Activated CD8-positive, alpha-beta T cell treated with anti-CD3 and anti-CD28 coated beads for 36 hours (primary cell): ENCODE results near the gene KCNJ4. TPM values are rescaled to one million over a fixed set of nuclear protein-coding genes. Genes with fewer than 3 reads are reported as not detected.
A peak's percentile ranks its signal among the peaks of the same experiment; 100 is the strongest.

Experiments
- ATAC-seq: fragments of 200-7000 bp; cut with Tn5 transposase; one replicate; pipeline ENCODE4 v1.10.0; 2021; ENCODE audit warnings: mild to moderate bottlenecking, moderate library complexity
- CTCF ChIA-PET: fragments of 350-600 bp; sonication (Branson Sonifier 250); formaldehyde crosslinking; loops from one replicate; lab custom pipeline; 2021; ENCODE audit warnings: antibody characterized with exemption; lab: Charles Lee
- POLR2A ChIA-PET: fragments of 350-600 bp; sonication (Branson Sonifier 250); formaldehyde crosslinking; loops from one replicate; lab custom pipeline; 2021; ENCODE audit warnings: antibody characterized with exemption; lab: Charles Lee
- DNase-seq: peaks from one replicate; pipeline ENCODE4 v3.0.0-alpha.2; 2020
- H3K27ac Mint-ChIP-seq: one replicate; pipeline ENCODE4 v1.8.0; 2021; ENCODE audit warnings: mild to moderate bottlenecking, mixed read lengths
- H3K27me3 Mint-ChIP-seq: one replicate; pipeline ENCODE4 v1.8.0; 2021; ENCODE audit warnings: mixed read lengths
- H3K36me3 Mint-ChIP-seq: one replicate; pipeline ENCODE4 v1.8.0; 2021; ENCODE audit warnings: low read depth, mixed read lengths
- H3K4me1 Mint-ChIP-seq: one replicate; pipeline ENCODE4 v1.8.0; 2021; ENCODE audit warnings: low read depth, mixed read lengths
- H3K4me3 Mint-ChIP-seq: one replicate; pipeline ENCODE4 v1.8.0; 2021; ENCODE audit warnings: mild to moderate bottlenecking, moderate library complexity, mixed read lengths
- H3K9me3 Mint-ChIP-seq: one replicate; pipeline ENCODE4 v1.8.0; 2021; ENCODE audit warnings: mixed read lengths
- CTCF ChIP-seq: fragments of 200-600 bp; IDR thresholded peaks from one replicate; pipeline ENCODE4 v1.8.0; 2022; ENCODE audit warnings: antibody characterized with exemption, mild to moderate bottlenecking
- intact Hi-C: fragments of 100-400 bp; cut with micrococcal nuclease; formaldehyde crosslinking; loops from one replicate; pipeline ENCODE4 v1.10.0; 2022
- total RNA-seq, 2 experiments: library from RNA; stranded (reverse); gene quantifications; one replicate each; pipeline ENCODE4 v1.2.3, GENCODE V29; 2021

KCNJ4 gene
- total RNA-seq, 2 experiments from 2014 or later, result not detected

- Mint-ChIP-seq H3K27me3 (no peaks in the 10 kb centered on the region), H3K4me1 (peaks cover 65% of the 10 kb centered on the region), H3K27ac (peak overlapping the region; percentile 73), H3K36me3 (peaks cover 78% of the 10 kb centered on the region), H3K4me3 (no peak overlapping the region), H3K9me3 (no peaks in the 10 kb centered on the region)
- ChIA-PET CTCF (interaction anchor here (0.8 to 1.9 kb wide), 2 partner anchors 9 to 77 kb away, joined by 3 to 7 read pairs; no protein-coding TSS in a partner anchor), POLR2A (interaction anchor here (0.7 to 3.1 kb wide), 4 partner anchors 12 to 125 kb away, joined by 3 to 22 read pairs (median 4); no protein-coding TSS in a partner anchor)
- ATAC-seq, result no peak
- intact Hi-C loops, result no loop called here
- DNase-seq, result no peak
- no peak for TF ChIP-seq CTCF
These were observed 39.9 kb upstream of the KCNJ4 start for GRCh38 chr22:38494939-38495338.

GRCh38 chr22:38494498-38494897 lies 39.5 kb upstream of the KCNJ4 start:
- intact Hi-C loops, result no loop called here

GRCh38 chr22:38491707-38492348 lies 36.8 kb upstream of the KCNJ4 start:
- no peak for TF ChIP-seq CTCF
- no peaks in the 10 kb centered on the region for H3K9me3 Mint-ChIP-seq
- H3K27me3 Mint-ChIP-seq, result no peaks in the 10 kb centered on the region
- CTCF ChIA-PET, result interaction anchor here (1.1 kb wide), 1 partner anchor 440 kb away, joined by 4 read pairs; no protein-coding TSS in a partner anchor
- intact Hi-C loops, result no loop called here
- DNase-seq, result no peak
- POLR2A ChIA-PET, result interaction anchor here (0.6 to 7.4 kb wide), 4 partner anchors 9 to 24 kb away, joined by 3 to 43 read pairs (median 18); partner anchors contain the start of gene KDELR3
- no peak for ATAC-seq
- H3K4me3 Mint-ChIP-seq, result no peak overlapping the region
- peak overlapping the region; percentile 46 for H3K27ac Mint-ChIP-seq
- peaks cover 62% of the 10 kb centered on the region for H3K4me1 Mint-ChIP-seq
- peaks cover 81% of the 10 kb centered on the region for H3K36me3 Mint-ChIP-seq

More at GRCh38 chr22:38494498-38494897, 39.5 kb upstream of the KCNJ4 start:
- ChIA-PET CTCF (interaction anchor here (1.6 to 1.9 kb wide), 2 partner anchors 8 to 77 kb away, joined by 6 to 7 read pairs; no protein-coding TSS in a partner anchor), POLR2A (interaction anchor here (3.1 kb wide), 1 partner anchor 12 kb away, joined by 22 read pairs; no protein-coding TSS in a partner anchor)
- peak; percentile 17 for ATAC-seq
- Mint-ChIP-seq H3K4me1 (peaks cover 68% of the 10 kb centered on the region), H3K4me3 (no peak overlapping the region), H3K27ac (peak overlapping the region; percentile 73), H3K36me3 (peaks cover 81% of the 10 kb centered on the region), H3K27me3 (no peaks in the 10 kb centered on the region), H3K9me3 (no peaks in the 10 kb centered on the region)
- DNase-seq, result no peak
- no peak for TF ChIP-seq CTCF

- no peak for TF ChIP-seq CTCF
- Mint-ChIP-seq H3K4me3 (no peak overlapping the region), H3K36me3 (peaks cover 84% of the 10 kb centered on the region), H3K9me3 (no peaks in the 10 kb centered on the region), H3K27ac (peak overlapping the region; percentile 89), H3K27me3 (no peaks in the 10 kb centered on the region), H3K4me1 (peaks cover 68% of the 10 kb centered on the region)
- no peak for DNase-seq
- no peak for ATAC-seq
- POLR2A ChIA-PET, result interaction anchor here (1.0 to 7.4 kb wide), 5 partner anchors 8 to 29 kb away, joined by 3 to 43 read pairs (median 7); partner anchors contain the start of gene KDELR3
- CTCF ChIA-PET, result interaction anchor here (0.6 to 0.9 kb wide), 2 partner anchors 8 to 81 kb away, joined by 3 to 4 read pairs; no protein-coding TSS in a partner anchor
- intact Hi-C loops, result no loop called here
These were observed 35.9 kb upstream of the KCNJ4 start for GRCh38 chr22:38490915-38491314.

- ChIA-PET CTCF (interaction anchor here (0.9 kb wide), 1 partner anchor 9 kb away, joined by 3 read pairs; no protein-coding TSS in a partner anchor), POLR2A (interaction anchor here (0.8 to 7.4 kb wide), 7 partner anchors 8 to 93 kb away, joined by 3 to 43 read pairs (median 7); partner anchors contain the start of gene KDELR3)
- H3K36me3 Mint-ChIP-seq, result peaks cover 88% of the 10 kb centered on the region
- ATAC-seq (no peak), DNase-seq (no peak)
- TF ChIP-seq CTCF, result no peak
- H3K4me3 Mint-ChIP-seq, result no peak overlapping the region
- peak overlapping the region; percentile 89 for H3K27ac Mint-ChIP-seq
- H3K9me3 Mint-ChIP-seq, result no peaks in the 10 kb centered on the region
- H3K4me1 Mint-ChIP-seq, result peaks cover 68% of the 10 kb centered on the region
- intact Hi-C loops, result no loop called here
- H3K27me3 Mint-ChIP-seq, result no peaks in the 10 kb centered on the region
These were observed 35.5 kb upstream of the KCNJ4 start for GRCh38 chr22:38490475-38490874.
